Measurements from ENCODE around the gene FRMPD2. TPM values are rescaled to one million over a fixed set of nuclear protein-coding genes. Genes with fewer than 3 reads are reported as not detected.

FRMPD2 gene
- total RNA-seq, 1 donor, result not detected

GRCh38 chr10:48211777-48212176, 62.7 kb downstream of the FRMPD2 start:
- DNase-seq (ENCODE audit: low read depth), result no peak
- no peak overlapping the region for H3K4me3 ChIP-seq (ENCODE audit: low read depth, low read length)
- no peak for TF ChIP-seq CTCF (IDR thresholded peaks at IDR 0.05; ENCODE audit: insufficient read depth, low read length)

- no peak for DNase-seq (ENCODE audit: low read depth)
- no peak for TF ChIP-seq CTCF (IDR thresholded peaks at IDR 0.05; ENCODE audit: insufficient read depth, low read length)
- no peak overlapping the region for H3K4me3 ChIP-seq (ENCODE audit: low read depth, low read length)
Measured at GRCh38 chr10:48210966-48211365, 63.5 kb downstream of the FRMPD2 start.

- no peak for TF ChIP-seq CTCF (IDR thresholded peaks at IDR 0.05; ENCODE audit: insufficient read depth, low read length)
- DNase-seq (ENCODE audit: low read depth), result no peak
- no peak overlapping the region for H3K4me3 ChIP-seq (ENCODE audit: low read depth, low read length)
Measured at GRCh38 chr10:48210391-48210790, 64.1 kb downstream of the FRMPD2 start.

- no peak for TF ChIP-seq CTCF (IDR thresholded peaks at IDR 0.05; ENCODE audit: insufficient read depth, low read length)
- H3K4me3 ChIP-seq (ENCODE audit: low read depth, low read length), result no peak overlapping the region
- DNase-seq (ENCODE audit: low read depth), result no peak
Measured at GRCh38 chr10:48209241-48209640, 65.3 kb downstream of the FRMPD2 start.

GRCh38 chr10:48207853-48208252, 66.6 kb downstream of the FRMPD2 start:
- no peak for DNase-seq (ENCODE audit: low read depth)
- H3K4me3 ChIP-seq (ENCODE audit: low read depth, low read length), result no peak overlapping the region
- TF ChIP-seq CTCF (IDR thresholded peaks at IDR 0.05; ENCODE audit: insufficient read depth, low read length), result no peak

GRCh38 chr10:48206482-48207250, 67.8 kb downstream of the FRMPD2 start:
- DNase-seq (ENCODE audit: low read depth), result no peak
- no peak overlapping the region for H3K4me3 ChIP-seq (ENCODE audit: low read depth, low read length)
- no peak for TF ChIP-seq CTCF (IDR thresholded peaks at IDR 0.05; ENCODE audit: insufficient read depth, low read length)

- no peak overlapping the region for H3K4me3 ChIP-seq (ENCODE audit: low read depth, low read length)
- no peak for DNase-seq (ENCODE audit: low read depth)
- no peak for TF ChIP-seq CTCF (IDR thresholded peaks at IDR 0.05; ENCODE audit: insufficient read depth, low read length)
Measured at GRCh38 chr10:48205918-48206317, 68.6 kb downstream of the FRMPD2 start.
